Parathyroid adenoma (tissue), 2 donors: ENCODE measurements around the gene SAMD3.

Experiments
- H2AFZ ChIP-seq: fragments of 300-600 bp; sonication (generic); one replicate; pipeline ENCODE4 v1.7.0; 2017; ENCODE audit warnings: antibody characterized with exemption, mild to moderate bottlenecking
- H3K27ac ChIP-seq: fragments of 300-600 bp; sonication (generic); one replicate; pipeline ENCODE4 v1.7.0; 2017
- H3K27me3 ChIP-seq: fragments of 300-600 bp; sonication (generic); one replicate; pipeline ENCODE4 v1.7.0; 2017; ENCODE audit warnings: low read length; ENCODE audit not compliant: control insufficient read depth, insufficient read depth
- H3K36me3 ChIP-seq: fragments of 300-600 bp; sonication (generic); one replicate; pipeline ENCODE4 v1.7.0; 2017; ENCODE audit warnings: low read length; ENCODE audit not compliant: control insufficient read depth, insufficient read depth
- H3K4me1 ChIP-seq: fragments of 300-600 bp; sonication (generic); one replicate; pipeline ENCODE4 v1.7.0; 2017; ENCODE audit warnings: control low read depth
- H3K4me2 ChIP-seq: fragments of 300-600 bp; sonication (generic); one replicate; pipeline ENCODE4 v1.7.0; 2017; ENCODE audit warnings: low read length
- H3K4me3 ChIP-seq: fragments of 300-600 bp; sonication (generic); one replicate; pipeline ENCODE4 v1.7.0; 2017; ENCODE audit warnings: low read depth, low read length
- H3K79me2 ChIP-seq: fragments of 300-600 bp; sonication (generic); one replicate; pipeline ENCODE4 v1.7.0; 2017; ENCODE audit warnings: control low read depth
- H3K9ac ChIP-seq: fragments of 300-600 bp; sonication (generic); one replicate; pipeline ENCODE4 v1.7.0; 2017; ENCODE audit warnings: mild to moderate bottlenecking
- H3K9me3 ChIP-seq: fragments of 300-600 bp; sonication (generic); one replicate; pipeline ENCODE4 v1.7.0; 2017; ENCODE audit warnings: low read length; ENCODE audit not compliant: control insufficient read depth
- TF ChIP-seq, protein P1 (sequence below): fragments of 300-600 bp; sonication (generic); IDR thresholded peaks from one replicate; pipeline ENCODE4 v1.7.0; 2017; ENCODE audit warnings: antibody characterized with exemption, mild to moderate bottlenecking
- donor health status: primary hyperparathyroidism.

The SAMD3 gene

DNA sequence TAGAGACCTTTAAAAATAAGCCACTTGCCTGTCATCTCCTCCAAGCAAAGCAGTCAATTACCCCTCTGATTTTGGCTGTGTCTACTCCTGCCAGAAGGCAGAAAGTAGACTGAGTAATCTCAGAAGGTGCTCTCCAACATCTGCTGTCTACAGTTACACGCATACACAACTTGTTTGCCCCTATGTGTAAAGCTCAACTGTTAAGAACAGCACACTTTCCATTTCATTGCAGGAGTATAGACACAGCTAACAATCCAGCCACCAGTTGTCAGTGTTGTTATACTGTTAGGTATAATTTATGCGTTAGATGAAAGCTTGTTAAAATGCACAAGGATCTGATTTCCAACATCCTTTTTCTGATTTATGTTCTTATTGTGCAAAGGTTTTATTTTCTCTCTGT is 88.2 kb downstream of the SAMD3 start:
- Histone ChIP-seq H3K27ac (no peak overlapping the region), H3K79me2 (no peaks in the 10 kb centered on the region)
- TF ChIP-seq, protein P1, sequence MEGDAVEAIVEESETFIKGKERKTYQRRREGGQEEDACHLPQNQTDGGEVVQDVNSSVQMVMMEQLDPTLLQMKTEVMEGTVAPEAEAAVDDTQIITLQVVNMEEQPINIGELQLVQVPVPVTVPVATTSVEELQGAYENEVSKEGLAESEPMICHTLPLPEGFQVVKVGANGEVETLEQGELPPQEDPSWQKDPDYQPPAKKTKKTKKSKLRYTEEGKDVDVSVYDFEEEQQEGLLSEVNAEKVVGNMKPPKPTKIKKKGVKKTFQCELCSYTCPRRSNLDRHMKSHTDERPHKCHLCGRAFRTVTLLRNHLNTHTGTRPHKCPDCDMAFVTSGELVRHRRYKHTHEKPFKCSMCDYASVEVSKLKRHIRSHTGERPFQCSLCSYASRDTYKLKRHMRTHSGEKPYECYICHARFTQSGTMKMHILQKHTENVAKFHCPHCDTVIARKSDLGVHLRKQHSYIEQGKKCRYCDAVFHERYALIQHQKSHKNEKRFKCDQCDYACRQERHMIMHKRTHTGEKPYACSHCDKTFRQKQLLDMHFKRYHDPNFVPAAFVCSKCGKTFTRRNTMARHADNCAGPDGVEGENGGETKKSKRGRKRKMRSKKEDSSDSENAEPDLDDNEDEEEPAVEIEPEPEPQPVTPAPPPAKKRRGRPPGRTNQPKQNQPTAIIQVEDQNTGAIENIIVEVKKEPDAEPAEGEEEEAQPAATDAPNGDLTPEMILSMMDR: no peak

DNA sequence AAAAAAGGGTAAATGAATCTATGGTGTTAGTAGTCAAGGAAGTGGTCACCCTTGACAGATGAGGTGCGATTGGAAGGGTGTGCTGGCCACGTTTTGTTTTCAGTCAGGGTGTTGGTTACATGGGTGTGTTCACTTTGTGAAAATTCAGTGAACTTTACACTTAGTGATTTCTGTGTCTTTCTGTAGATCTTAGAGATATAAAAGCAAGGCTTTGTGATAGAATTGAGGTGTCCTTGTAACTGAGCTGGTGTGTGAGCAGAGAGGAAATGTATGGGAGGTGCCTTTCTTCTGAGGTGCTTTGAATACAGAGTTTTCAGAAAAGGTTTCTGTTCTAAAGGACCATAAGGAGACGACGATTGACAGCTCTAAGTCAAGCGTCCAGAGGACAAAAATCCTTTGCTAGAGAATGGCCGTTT is 90.5 kb downstream of the SAMD3 start:
- H3K4me3 ChIP-seq: no peak overlapping the region
- no peak overlapping the region for H3K27ac ChIP-seq
- no peak overlapping the region for H3K9ac ChIP-seq
- H3K79me2 ChIP-seq: no peaks in the 10 kb centered on the region
- no peak overlapping the region for H3K4me2 ChIP-seq
- H3K4me1 ChIP-seq: no peaks in the 10 kb centered on the region
- no peaks in the 10 kb centered on the region for H3K9me3 ChIP-seq
- H3K27me3 ChIP-seq: no peaks in the 10 kb centered on the region
- no peaks in the 10 kb centered on the region for H3K36me3 ChIP-seq
- no peak overlapping the region for H2AFZ ChIP-seq
- TF ChIP-seq, protein P1: no peak

More for the DNA sequence above, 88.2 kb downstream of the SAMD3 start:
- Histone ChIP-seq H3K9ac (no peak overlapping the region), H3K27me3 (no peaks in the 10 kb centered on the region), H3K36me3 (no peaks in the 10 kb centered on the region), H3K4me2 (no peak overlapping the region), H2AFZ (no peak overlapping the region), H3K4me1 (no peaks in the 10 kb centered on the region), H3K9me3 (no peaks in the 10 kb centered on the region), H3K4me3 (no peak overlapping the region)

DNA sequence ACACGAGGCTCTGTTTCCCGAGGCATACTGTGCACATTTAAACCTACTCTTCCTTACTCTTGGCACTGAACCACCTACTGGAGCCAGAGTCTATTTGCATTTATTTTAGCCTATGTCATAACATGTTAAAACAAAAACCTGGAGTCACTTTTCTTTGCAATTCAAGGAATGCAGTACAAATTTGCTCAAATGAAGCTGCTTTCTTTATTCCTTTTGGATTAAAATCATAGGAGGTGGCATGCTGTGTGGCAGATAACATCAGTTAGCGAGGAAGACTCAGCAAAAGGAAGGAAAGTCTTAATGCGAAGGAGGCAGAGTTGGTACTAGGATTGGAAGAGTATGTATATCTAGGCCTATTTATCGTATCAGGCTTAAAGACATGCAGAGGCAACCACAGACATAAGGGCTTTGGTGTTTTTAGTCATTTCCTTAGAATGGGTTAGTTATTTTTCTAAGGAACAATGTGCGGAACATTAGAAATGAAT is 92.9 kb downstream of the SAMD3 start:
- Histone ChIP-seq H3K36me3 (no peaks in the 10 kb centered on the region), H3K9me3 (no peaks in the 10 kb centered on the region), H3K27ac (no peak overlapping the region), H3K4me3 (no peak overlapping the region), H3K9ac (no peak overlapping the region), H3K4me2 (no peak overlapping the region), H3K27me3 (no peaks in the 10 kb centered on the region), H3K4me1 (no peaks in the 10 kb centered on the region), H2AFZ (no peak overlapping the region), H3K79me2 (no peaks in the 10 kb centered on the region)
- TF ChIP-seq, protein P1: no peak

GRCh38 chr6:130128326-130128725 is 94.4 kb downstream of the SAMD3 start:
- H3K4me2 ChIP-seq: no peak overlapping the region
- no peak overlapping the region for H3K27ac ChIP-seq
- H2AFZ ChIP-seq: no peak overlapping the region
- TF ChIP-seq, protein P1: no peak
- H3K4me3 ChIP-seq: no peak overlapping the region
- H3K9me3 ChIP-seq: no peaks in the 10 kb centered on the region
- no peaks in the 10 kb centered on the region for H3K4me1 ChIP-seq
- H3K79me2 ChIP-seq: no peaks in the 10 kb centered on the region
- no peaks in the 10 kb centered on the region for H3K36me3 ChIP-seq
- no peaks in the 10 kb centered on the region for H3K27me3 ChIP-seq
- H3K9ac ChIP-seq: no peak overlapping the region

- TF ChIP-seq, protein P1: no peak
- no peak overlapping the region for H3K4me3 ChIP-seq
- no peak overlapping the region for H3K9ac ChIP-seq
- H3K4me2 ChIP-seq: no peak overlapping the region
- no peaks in the 10 kb centered on the region for H3K9me3 ChIP-seq
- no peaks in the 10 kb centered on the region for H3K79me2 ChIP-seq
- no peak overlapping the region for H2AFZ ChIP-seq
- no peaks in the 10 kb centered on the region for H3K27me3 ChIP-seq
- H3K36me3 ChIP-seq: no peaks in the 10 kb centered on the region
- H3K27ac ChIP-seq: no peak overlapping the region
- no peaks in the 10 kb centered on the region for H3K4me1 ChIP-seq
Measured at GRCh38 chr6:130127195-130127594, 95.6 kb downstream of the SAMD3 start.
